Effector CD8-positive, alpha-beta T cell (primary cell): Measurements from ENCODE around the gene CAPN9.
"Not testable (repeated sequence)": the region's sequence is repeated elsewhere in the genome, so short reads cannot be mapped to it uniquely, and the experiment has no call there.

Source experiments
- DNase-seq: peaks from one replicate; lab custom pipeline; 2025; lab: John Stamatoyannopoulos, UW

CAPN9 gene

GRCh38 chr1:230746617-230747016 is 571 bp upstream of the CAPN9 start:
- DNase-seq = no peak

GRCh38 chr1:230747890-230748800 is 957 bp downstream of the CAPN9 start:
- no peak for DNase-seq

GRCh38 chr1:230749150-230749549 is 2.0 kb downstream of the CAPN9 start:
- DNase-seq = no peak

GRCh38 chr1:230749635-230750034 is 2.4 kb downstream of the CAPN9 start:
- no peak for DNase-seq

- no peak for DNase-seq
Observed at GRCh38 chr1:230750576-230750975, 3.4 kb downstream of the CAPN9 start.

GRCh38 chr1:230750986-230751625 is 3.9 kb downstream of the CAPN9 start:
- no peak for DNase-seq

GRCh38 chr1:230752407-230752806 is 5.2 kb downstream of the CAPN9 start:
- DNase-seq = no peak

- no peak for DNase-seq
Observed at GRCh38 chr1:230753191-230753585, 6.0 kb downstream of the CAPN9 start.

- DNase-seq = no peak
Observed at GRCh38 chr1:230753586-230754251, 6.5 kb downstream of the CAPN9 start.

- DNase-seq = no peak
Observed at GRCh38 chr1:230754796-230755195, 7.6 kb downstream of the CAPN9 start.

- no peak for DNase-seq
Observed at GRCh38 chr1:230757856-230758708, 10.9 kb downstream of the CAPN9 start.

GRCh38 chr1:230758709-230759368 is 11.7 kb downstream of the CAPN9 start:
- no peak for DNase-seq

GRCh38 chr1:230759369-230760065 is 12.3 kb downstream of the CAPN9 start:
- DNase-seq = no peak

- DNase-seq = no peak
Observed at GRCh38 chr1:230760360-230760827, 13.2 kb downstream of the CAPN9 start.

- DNase-seq = no peak
Observed at GRCh38 chr1:230761443-230762167, 14.4 kb downstream of the CAPN9 start.

- no peak for DNase-seq
Observed at GRCh38 chr1:230763927-230764591, 16.9 kb downstream of the CAPN9 start.

- no peak for DNase-seq
Observed at GRCh38 chr1:230766318-230766717, 19.1 kb downstream of the CAPN9 start.

- DNase-seq = not testable (repeated sequence)
Observed at GRCh38 chr1:230767859-230768612, 20.8 kb downstream of the CAPN9 start.
